ENCODE data around the gene TBC1D8. TPM values are rescaled to one million over a fixed set of nuclear protein-coding genes. Genes with fewer than 3 reads are reported as not detected.
A peak's percentile ranks its signal among the peaks of the same experiment; 100 is the strongest.

Gene TBC1D8
- total RNA-seq, 1 donor from 2014 or later: 72.1 TPM

- no peak for DNase-seq (ENCODE audit: low spot score)
Measured at GRCh38 chr2:101027852-101028251, 123.3 kb downstream of the TBC1D8 start.

- DNase-seq (ENCODE audit: low spot score): no peak
Measured at GRCh38 chr2:101026923-101027469, 124.2 kb downstream of the TBC1D8 start.

GRCh38 chr2:101026253-101026701 lies 124.9 kb downstream of the TBC1D8 start:
- DNase-seq (ENCODE audit: low spot score): no peak

- DNase-seq (ENCODE audit: low spot score): no peak
Measured at GRCh38 chr2:101025561-101025960, 125.6 kb downstream of the TBC1D8 start.

- DNase-seq (ENCODE audit: low spot score): no peak
Measured at GRCh38 chr2:101023327-101024107, 127.7 kb downstream of the TBC1D8 start.

- DNase-seq (ENCODE audit: low spot score): no peak
Measured at GRCh38 chr2:101022221-101022620, 129.0 kb downstream of the TBC1D8 start.

- no peak for DNase-seq (ENCODE audit: low spot score)
Measured at GRCh38 chr2:101018934-101019333, 132.2 kb downstream of the TBC1D8 start.

- DNase-seq (ENCODE audit: low spot score): no peak
Measured at GRCh38 chr2:101017371-101017770, 133.8 kb downstream of the TBC1D8 start.

- no peak for DNase-seq (ENCODE audit: low spot score)
Measured at GRCh38 chr2:101014264-101014857, 136.8 kb downstream of the TBC1D8 start.

GRCh38 chr2:101012706-101013181 lies 138.4 kb downstream of the TBC1D8 start:
- DNase-seq (ENCODE audit: low spot score): peak; percentile 50

- DNase-seq (ENCODE audit: low spot score): no peak
Measured at GRCh38 chr2:101012054-101012705, 139.0 kb downstream of the TBC1D8 start.

GRCh38 chr2:101011152-101011551 lies 140.0 kb downstream of the TBC1D8 start:
- DNase-seq (ENCODE audit: low spot score): no peak

GRCh38 chr2:101007415-101008345 lies 143.5 kb downstream of the TBC1D8 start:
- DNase-seq (ENCODE audit: low spot score): no peak

- no peak for DNase-seq (ENCODE audit: low spot score)
Measured at GRCh38 chr2:101006065-101006715, 145.0 kb downstream of the TBC1D8 start.

GRCh38 chr2:101004620-101005325 lies 146.4 kb downstream of the TBC1D8 start:
- no peak for DNase-seq (ENCODE audit: low spot score)

GRCh38 chr2:101003278-101003775 lies 147.9 kb downstream of the TBC1D8 start:
- no peak for DNase-seq (ENCODE audit: low spot score)

- DNase-seq (ENCODE audit: low spot score): no peak
Measured at GRCh38 chr2:101002562-101003277, 148.5 kb downstream of the TBC1D8 start.

GRCh38 chr2:101001691-101002561 lies 149.3 kb downstream of the TBC1D8 start, which contains the start of gene RPL31:
TSS of gene RPL31 (plus strand) at chr2:101002289. CDS start at chr2:101002702, 413 bp downstream.
- peak; percentile 96 for DNase-seq (ENCODE audit: low spot score)

Data from mucosa of gallbladder (tissue), 1 donor.